Bronchial epithelial cell (primary cell): ENCODE measurements around the gene CALML3. TPM values are rescaled to one million over a fixed set of nuclear protein-coding genes. Genes with fewer than 3 reads are reported as not detected.

ENCODE experiments used
- DNase-seq: peaks from one replicate; pipeline ENCODE4 v3.0.0-alpha.2; 2010; ENCODE audit warnings: low read depth
- FAIRE-seq: peaks from 2 replicates; lab custom pipeline; 2011; peaks lifted over from hg19 to GRCh38; lab: Jason Lieb, UNC
- H3K27me3 ChIP-seq: 2 replicates; pipeline ENCODE4 v1.5.1; 2011; ENCODE audit warnings: low read length; ENCODE audit not compliant: control insufficient read depth, insufficient read depth
- H3K36me3 ChIP-seq: 2 replicates; pipeline ENCODE4 v1.5.1; 2011; ENCODE audit warnings: low read length; ENCODE audit not compliant: control insufficient read depth, insufficient read depth
- H3K4me3 ChIP-seq: 2 replicates; pipeline ENCODE4 v1.5.1; 2011; ENCODE audit warnings: mild to moderate bottlenecking, low read depth, low read length, control low read depth
- CTCF ChIP-seq: IDR thresholded peaks from 2 replicates; pipeline ENCODE4 v1.5.1; 2011; ENCODE audit warnings: mild to moderate bottlenecking, moderate library complexity, low read length, control low read depth, inconsistent platforms; ENCODE audit not compliant: insufficient read depth, severe bottlenecking
- total RNA-seq: library from RNA; depleted of rRNA; stranded (reverse); fragments of >200 nt; gene quantifications from 2 replicates; pipeline ENCODE4 v1.2.1, GENCODE V29; 2014

Gene CALML3
- total RNA-seq, 1 donor from 2014 or later = 0.53 TPM

- Histone ChIP-seq H3K27me3 (no peaks in the 10 kb centered on the region), H3K36me3 (no peaks in the 10 kb centered on the region), H3K4me3 (no peak overlapping the region)
- DNase-seq (no peak), FAIRE-seq (no peak)
- no peak for TF ChIP-seq CTCF
Observed at GRCh38 chr10:5573319-5573950, 48.7 kb downstream of the CALML3 start.

DNA sequence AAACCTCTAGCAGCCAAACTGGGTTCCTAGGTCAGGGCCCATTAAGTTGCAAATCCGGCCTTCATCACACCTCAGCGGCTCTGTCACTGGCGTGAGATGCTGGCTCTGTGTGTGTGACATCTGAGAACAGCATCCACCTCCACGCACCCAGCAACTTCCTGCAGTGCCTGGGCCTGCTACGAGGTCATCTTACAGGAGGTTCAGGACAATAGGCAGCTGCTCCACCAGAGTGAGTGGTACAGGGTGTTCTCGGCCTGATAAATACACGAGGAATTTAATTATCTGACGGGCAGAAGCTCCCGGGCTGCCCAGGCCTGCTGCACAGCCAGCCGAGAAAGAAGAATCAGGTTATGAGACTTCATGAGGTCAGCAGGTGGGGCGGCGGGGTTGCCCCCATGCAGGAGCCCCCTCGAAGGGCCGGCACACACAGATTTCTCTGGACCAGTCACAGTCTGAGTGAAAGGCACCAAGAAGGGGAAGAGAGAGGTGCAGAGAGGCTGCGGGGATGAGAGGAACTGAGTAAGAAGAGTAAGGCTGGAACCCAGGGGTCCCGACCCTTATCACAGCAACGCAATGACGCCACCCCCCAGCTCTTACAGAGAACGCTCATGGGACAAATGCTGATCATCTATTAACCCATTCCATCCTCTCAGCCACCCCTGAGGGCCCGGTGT is 49.3 kb downstream of the CALML3 start:
- H3K4me3 ChIP-seq = no peak overlapping the region
- no peaks in the 10 kb centered on the region for H3K36me3 ChIP-seq
- TF ChIP-seq CTCF = no peak
- DNase-seq (no peak), FAIRE-seq (no peak)
- no peaks in the 10 kb centered on the region for H3K27me3 ChIP-seq

DNA sequence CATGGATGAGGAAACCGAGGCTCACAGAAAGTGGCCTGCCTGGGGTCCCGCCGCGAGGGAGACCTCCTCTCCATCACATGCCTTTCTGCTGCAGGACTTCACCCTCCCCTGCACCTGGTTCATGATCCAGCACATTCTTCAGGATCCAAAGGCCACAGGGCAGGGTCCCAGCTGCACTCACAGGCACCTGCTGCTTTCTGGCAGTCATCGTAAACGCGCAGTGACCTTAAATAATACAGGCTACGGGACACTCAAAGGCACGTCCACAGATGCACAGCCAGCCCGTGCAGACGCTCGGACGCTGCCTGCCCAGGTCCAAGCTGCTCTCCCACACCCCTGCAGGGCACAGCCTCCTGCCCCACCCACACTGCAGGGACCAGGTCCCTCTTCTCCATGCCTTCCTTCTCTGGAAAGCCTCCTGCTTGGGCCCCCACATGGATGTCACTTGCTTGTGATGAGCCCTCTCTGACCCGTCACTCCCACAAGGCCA is 49.9 kb downstream of the CALML3 start:
- Histone ChIP-seq H3K36me3 (no peaks in the 10 kb centered on the region), H3K27me3 (no peaks in the 10 kb centered on the region), H3K4me3 (no peak overlapping the region)
- FAIRE-seq = no peak
- no peak for TF ChIP-seq CTCF
- DNase-seq = no peak

DNA sequence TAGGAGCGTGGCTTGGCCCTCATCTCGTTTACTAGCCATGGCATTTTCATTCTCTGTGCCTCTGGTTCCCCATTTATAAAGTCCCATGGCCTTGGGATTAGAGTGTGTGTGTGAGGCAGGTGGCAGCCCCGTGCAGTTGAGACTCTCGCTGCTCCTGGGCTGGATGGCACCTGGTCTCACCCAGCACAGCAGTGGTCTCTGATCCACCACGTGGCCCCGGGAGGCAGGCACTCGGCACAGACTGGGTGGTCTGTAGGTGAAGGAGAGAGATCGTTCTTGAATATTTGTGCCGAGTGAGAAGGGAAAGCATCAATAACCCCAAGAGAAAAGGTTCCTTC is 50.4 kb downstream of the CALML3 start:
- no peak for DNase-seq
- no peak for TF ChIP-seq CTCF
- no peak for FAIRE-seq

DNA sequence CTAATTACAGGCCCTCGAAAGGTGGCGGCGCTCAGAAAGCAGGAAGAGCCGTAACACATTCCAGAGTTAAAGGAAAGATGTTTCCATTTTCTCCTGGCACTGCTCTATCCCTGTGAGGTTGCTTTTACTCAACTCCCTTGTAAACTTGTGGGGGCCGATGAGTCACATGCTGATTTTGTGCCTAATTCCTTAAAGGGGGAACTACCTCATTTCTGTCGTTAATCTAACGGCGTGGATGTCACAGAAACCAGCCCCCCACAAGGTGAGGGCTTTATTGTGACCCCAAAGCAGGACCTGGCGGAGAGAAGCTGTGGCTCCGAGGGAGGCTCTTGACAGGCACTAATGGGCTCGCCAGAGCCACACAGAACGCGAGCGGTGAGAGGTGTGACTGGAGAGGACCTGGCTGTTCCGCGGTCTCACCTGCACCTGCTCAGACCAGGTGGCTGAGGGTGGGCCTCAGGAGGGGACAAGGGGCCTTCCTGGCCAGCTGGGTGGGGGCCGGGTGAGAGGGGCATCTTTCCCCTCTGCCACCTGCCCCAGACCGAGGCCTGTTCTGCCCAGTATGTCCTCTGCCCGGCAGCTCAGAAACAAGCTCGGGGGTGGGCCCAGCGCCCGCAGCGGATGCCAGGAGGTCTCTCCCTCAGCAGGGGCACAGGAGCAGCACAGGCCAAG is 50.9 kb downstream of the CALML3 start:
- DNase-seq = no peak
- Histone ChIP-seq H3K36me3 (no peaks in the 10 kb centered on the region), H3K27me3 (no peaks in the 10 kb centered on the region), H3K4me3 (no peak overlapping the region)
- no peak for TF ChIP-seq CTCF
- FAIRE-seq = no peak

More for the DNA sequence above, 50.4 kb downstream of the CALML3 start:
- Histone ChIP-seq H3K36me3 (no peaks in the 10 kb centered on the region), H3K27me3 (no peaks in the 10 kb centered on the region), H3K4me3 (no peak overlapping the region)
